SKM-1 treated with dmso at 0.1 percent for 144 hours (cell line): ENCODE results near the gene DDT.
"Not testable (repeated sequence)": the region's sequence is repeated elsewhere in the genome, so short reads cannot be mapped to it uniquely, and the experiment has no call there.

Experiments used
- DNase-seq: peaks from one replicate; lab custom pipeline; 2025; ENCODE audit not compliant: unreplicated experiment; lab: John Stamatoyannopoulos, UW

Gene DDT

DNA sequence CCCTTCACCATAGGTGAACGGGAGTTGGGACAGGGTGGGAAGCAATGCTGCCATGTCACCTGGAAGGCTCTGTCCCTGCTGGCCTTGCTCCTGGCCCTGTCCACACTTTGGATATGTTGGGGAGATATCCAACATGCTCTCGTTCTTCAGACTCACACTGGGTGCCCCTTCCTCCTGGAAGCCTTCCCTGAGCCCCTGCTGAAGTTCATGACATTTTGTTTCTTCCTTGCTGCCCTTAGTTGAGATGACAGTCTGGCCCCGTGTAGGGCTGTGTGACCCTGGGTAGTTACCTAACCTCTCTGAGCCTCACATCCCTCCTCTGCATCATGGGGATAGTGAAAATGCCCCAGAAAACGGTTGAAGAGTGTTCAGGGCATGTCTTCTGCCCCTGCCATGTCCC, 20.8 kb downstream of the DDT start:
- not testable (repeated sequence) for DNase-seq

DNA sequence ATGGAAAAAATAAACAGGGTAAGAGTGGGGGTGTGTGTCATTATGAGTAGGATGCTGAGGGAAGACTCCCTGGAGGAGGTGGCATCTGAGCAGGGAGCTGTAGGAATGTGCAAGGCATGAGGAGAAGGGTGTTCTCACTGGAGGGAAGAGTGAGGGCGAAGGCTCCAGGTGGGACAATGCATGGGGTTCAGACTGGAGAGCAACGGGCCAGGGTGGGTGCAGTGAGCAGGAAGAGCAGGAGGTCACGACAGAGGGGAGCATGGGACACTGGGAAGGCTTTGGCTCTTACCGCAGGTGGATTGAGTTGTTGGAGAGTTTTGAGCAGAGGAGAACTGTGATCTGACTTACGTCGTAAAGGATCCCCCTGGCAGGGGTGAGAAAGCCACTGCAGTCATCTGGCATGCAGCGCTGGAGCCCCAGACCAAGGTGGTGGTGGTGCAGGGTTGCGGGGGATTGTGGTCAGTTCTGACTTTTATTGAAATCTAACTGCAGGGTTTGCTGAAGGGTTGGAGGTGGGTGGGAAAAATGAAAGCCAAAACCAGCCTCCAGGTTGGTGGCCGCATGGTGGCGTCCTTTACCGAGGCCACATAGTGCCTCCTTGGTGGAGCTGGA, 21.3 kb downstream of the DDT start:
- not testable (repeated sequence) for DNase-seq

DNA sequence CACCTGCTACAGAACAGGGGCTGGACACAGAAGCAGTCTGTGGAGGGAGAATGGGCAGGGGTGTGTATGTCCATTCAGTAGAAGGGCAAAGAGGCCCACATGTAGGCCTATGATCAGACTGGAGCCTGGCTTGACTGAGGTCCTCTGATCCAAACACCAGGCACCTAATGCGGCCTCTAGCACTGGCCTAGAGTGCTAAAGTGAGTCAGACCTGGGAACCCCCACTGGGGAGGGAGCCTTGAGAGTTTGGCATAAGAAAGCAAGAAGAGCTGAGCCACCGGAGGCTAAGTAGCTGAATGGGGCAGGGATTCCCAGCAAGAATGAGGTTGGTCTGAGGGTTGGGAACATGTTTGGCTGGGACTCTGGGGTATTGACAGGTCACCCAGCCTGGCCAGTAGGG, 22.9 kb downstream of the DDT start:
- DNase-seq = not testable (repeated sequence)

DNA sequence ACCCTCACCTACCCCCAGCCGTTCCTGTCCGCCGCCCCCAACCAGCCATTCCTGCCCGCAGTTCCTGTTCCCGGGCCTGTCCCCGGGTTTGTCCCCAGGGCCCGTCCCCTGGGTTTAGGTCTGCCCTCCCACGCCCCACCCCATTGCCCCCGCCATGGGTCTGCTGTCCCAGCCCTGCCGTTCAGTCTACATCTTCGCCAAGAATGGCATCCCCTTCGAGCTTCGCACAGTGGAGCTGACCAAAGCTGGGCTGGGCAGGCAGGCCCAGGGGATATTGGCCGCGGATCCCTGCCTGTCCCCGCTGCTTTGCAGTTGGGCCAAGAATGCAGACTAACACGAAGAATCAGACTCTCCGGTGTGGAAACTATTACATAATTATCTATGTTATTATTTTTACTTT, 24.5 kb downstream of the DDT start:
- DNase-seq = not testable (repeated sequence)

DNA sequence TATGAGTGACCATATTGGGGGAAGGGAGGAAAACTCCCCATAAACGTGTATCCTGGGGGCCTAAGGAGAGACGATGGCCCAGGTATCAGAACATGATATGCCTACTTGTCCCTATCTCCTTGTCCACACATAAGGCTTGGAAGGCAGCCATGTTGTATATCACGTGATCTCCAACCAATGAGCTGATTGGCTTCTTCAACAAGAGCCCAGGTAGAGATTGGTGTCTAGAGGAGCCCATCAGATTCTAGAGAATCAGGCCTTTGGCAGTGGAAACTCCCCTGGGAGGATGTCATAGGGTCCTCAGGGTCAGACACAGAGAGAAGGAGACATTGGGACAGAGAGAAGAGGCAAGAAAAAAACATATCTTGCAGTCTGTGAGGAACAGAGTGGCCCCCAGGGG, 26.9 kb downstream of the DDT start:
- DNase-seq = not testable (repeated sequence)

DNA sequence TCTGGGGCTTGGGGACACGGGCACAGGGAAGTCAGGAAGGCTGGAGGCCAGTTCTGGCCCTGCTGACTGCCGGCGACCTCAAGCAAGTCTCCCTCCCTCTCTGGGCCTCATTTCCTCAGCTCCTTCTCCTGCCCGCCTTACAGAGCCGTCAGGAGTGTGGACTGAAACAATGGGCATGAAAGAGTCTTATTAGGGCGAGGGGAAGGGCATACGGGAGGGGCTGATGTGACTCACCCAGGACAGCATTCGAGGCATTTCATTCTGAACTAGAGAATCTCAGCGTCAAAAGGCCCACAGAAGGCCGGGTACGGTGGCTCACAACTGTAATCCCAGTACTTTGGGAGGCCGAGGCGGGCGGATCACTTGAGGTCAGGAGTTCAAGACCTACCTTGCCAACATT, 34.1 kb downstream of the DDT start:
- DNase-seq = not testable (repeated sequence)

DNA sequence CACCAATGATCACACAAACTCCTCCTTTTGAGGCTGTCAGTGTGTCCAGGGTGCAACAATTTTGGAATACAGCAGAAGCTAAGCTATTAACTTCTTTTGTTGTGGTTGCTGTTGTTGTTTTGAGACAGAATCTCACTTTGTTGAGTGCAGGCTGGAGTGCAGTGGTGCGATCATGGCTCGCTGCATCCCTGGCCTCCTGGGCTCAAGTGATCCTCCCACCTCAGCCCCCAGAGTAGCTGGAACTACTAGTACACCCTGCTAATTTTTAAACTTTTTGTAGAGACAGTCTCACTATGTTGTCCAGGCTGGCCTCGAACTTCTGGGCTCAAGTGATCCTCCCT, 35.3 kb downstream of the DDT start:
- no peak for DNase-seq

DNA sequence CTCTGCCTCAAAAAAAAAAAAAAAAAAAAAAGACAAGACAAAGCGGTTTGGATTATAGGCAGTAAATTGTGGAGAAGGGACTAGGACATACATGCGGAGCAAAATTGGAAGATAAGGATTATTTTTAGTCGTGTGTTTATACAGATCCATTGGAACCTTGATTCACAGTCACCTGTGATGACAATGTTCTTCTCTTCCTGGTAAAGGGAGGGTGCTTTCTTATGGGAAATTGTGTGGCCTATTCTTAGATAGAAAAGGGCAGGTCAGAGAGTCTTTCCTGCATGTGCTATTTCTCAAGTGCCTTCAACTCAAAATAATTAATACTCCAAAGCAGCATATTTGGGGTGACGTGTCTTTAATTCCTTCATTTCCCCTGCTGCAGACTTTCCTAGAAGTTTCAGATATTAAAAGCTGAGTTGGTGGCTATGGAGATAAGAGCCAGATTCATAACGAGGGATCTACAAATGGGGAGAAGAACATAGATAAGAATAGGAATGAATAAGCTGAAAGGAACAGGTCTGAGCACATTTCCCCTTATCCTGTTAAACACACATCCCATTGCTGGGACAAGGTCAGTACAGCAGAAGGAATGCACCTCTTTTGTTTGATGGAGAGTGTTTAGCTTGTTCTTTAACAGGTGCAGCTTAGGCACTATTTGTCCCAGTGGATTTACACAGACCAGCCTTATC, 35.8 kb downstream of the DDT start:
- no peak for DNase-seq

DNA sequence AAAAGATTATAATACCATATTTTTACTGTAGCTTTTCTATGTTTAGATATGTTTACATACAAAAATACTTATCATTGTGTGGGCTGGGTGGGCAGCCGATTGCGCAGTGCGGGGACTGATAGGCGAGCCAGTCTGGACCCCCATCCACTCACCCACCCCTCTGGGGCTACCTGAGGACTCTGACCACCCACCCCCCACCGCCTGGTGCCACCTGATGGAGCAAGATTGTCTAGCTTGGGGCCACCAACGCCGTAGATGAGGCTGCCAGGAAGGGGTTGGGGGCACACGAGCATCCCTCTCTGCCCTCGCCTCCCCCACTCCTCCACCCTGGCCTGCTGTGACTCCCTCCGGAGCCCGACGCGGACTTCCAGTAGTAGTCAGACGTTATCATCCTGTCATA, 47.7 kb downstream of the DDT start:
- no peak for DNase-seq

DNA sequence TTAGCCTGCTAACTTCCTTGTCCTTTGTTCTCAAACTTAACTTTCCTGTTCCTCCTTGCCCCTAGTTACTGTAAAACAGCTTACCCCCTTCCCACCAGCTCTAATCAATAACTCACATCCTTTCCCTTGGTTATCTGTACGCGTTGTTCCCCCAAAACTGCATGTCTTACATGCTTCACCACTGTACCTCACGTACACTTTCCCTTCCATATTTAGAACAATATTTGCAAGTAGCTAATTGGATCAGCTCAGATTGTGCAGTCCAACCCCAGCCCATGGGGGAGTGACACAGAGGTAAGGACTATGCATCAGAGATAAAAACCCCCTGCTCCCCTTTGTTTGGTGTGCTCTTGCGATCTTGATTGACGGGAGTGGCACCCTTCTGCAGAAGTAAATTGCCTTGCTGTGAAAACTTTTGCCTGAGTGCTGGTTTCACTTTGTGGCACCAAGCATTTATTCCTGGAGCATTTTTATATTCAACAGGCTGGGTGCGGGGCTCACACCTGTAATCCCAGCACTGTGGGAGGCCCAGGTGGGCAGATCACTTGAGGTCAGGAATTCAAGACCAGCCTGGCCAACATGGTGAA, 49.1 kb downstream of the DDT start:
- no peak for DNase-seq

DNA sequence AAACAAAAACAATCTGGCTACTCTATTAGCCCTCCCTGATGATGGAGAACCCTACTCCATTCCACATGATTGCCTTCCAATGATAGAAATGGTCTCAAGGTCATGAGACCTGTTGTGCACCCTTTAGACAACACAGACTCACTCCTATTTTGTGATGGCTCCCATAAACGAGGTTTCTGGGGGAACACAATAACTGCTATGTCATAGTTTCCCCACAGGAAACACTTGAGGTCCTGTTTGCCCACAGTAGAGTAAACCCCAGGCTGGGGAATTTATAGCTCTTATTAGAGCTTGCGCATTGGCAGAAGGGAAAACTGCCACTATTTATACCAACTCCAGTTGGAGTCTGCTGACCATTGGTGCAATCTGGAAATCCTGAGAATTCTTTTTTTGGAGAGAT, 51.3 kb downstream of the DDT start:
- no peak for DNase-seq

DNA sequence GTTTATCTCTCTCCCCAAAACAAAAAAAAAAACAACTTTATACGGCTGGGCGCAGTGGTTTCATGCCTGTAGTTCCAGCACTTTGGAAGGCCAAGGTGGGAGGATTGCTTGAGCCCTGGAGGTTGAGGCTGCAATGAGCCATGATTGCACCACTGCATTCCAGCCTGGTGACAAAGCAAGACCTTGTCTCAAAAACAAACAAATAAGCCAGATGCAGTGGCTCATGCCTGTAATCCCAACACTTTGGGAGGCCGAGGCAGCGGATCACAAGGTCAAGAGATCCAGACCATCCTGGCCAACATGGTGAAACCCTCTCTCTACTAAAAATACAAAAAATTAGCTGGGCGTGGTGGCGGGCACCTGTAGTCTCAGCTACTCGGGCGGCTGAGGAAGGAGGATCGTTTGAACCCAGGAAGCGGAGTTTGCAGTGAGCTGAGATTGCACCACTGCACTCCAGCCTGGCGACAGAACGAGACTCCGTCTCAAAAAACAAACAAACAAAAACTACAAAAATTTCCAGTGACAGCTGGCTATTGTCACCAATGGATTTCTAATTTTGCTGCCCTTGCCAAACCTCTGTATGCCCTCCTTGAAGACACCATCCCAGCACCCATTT, 52.5 kb downstream of the DDT start:
- not testable (repeated sequence) for DNase-seq
